GM12801 (cell line): Measurements from ENCODE around the gene DPYSL5.

Experiments used
- CTCF ChIP-seq: IDR thresholded peaks from one replicate; pipeline ENCODE4 v1.5.1; 2011; ENCODE audit warnings: control low read depth; ENCODE audit not compliant: insufficient read length; ENCODE audit errors: extremely low read depth

Gene DPYSL5

DNA sequence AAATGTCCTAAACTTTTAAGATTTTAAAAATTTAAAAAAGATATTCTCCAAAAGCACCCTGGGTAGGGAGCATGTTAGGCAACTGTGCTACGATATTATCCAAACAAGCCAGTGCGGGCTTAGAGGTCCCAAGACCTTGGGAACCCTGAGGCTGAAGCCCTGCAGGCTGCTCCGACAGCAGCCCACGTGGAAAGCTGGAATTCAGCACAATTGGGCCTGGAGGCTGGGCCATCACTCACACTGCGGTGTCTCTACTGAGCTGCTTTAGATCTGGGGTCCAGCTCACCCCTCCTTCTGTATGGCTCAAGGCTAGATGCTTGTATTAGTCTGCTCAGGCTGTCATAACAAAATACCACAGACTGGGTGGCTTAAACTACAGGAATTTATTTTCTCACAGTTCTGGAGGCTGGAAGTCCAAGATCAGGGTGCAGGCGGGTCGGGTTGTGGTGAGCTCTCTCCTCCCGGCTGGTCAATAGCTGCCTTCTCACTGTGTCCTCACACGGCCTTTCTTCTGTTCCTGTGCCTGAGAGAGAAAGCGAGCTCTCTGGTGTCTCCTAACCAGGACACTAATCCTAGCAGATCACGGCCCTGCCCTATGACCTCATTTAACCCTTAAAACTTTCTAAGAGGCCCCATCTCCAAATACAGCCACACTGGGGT is 42.5 kb downstream of the DPYSL5 start:
- TF ChIP-seq CTCF = no peak

DNA sequence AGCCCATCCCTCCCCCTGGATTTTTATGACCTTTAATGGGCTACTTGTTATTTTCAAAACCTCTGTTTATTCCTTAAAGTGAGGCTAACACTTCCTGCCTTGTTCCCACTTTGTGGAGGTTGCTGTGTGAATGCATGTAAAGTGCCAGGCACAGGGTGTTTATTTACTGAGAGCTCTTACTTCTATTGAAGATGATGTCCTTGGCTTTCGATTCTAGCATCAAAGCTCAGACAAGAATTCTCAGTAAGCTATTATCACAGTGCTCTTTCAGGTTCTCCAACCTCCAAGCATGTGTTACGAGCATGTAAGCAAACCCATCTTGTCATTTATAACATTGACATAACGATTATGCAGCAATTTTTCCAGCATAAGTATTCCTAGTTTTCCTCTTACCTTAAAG is 44.2 kb downstream of the DPYSL5 start:
- no peak for TF ChIP-seq CTCF

DNA sequence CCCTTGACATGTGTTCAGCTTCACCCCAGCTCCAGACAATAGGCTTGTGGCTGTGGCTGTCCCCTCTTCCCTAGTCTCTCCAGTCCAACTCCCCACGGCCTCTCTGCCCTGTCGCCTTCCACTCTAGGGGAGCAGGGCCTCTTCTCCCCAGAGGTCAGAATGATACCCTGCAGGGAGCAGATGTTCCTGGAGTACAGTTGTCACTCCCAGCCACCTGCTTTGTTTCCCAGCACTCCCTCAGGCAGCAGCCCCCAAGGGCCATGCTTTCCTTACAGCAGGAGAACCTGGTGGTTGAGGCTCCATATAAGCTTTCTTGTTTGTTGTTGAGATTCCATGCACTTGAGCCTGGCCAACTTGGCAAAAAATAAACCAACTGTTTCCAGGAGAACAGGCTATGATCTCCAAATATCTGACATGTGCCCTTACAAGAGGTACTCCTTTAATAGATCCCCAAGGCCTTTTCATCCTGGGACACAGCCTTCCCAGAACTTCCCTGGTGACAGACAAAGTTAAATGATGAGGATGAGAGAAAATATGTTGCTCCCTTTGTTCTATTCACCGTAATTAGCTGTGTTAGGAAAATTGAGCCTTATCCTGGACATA is 45.1 kb downstream of the DPYSL5 start:
- no peak for TF ChIP-seq CTCF

DNA sequence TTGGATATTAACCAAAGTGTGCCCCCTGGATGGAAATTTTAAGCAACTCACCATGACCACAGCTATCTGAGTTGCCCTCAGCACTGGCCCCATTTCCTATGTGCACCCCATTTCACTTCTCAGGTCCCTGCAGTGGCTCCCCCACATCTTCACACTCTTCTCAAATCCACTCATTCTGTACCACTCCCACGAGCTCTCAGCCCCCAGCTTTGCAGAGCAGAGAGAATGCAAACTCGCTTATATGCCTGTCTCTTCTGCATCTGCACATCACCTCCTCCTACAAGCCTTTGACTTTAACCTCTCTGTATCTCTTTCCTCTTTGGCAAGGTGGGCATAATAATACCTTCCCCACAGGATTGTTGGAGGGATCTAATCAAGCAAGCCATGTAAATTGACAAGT is 46.2 kb downstream of the DPYSL5 start:
- no peak for TF ChIP-seq CTCF

- no peak for TF ChIP-seq CTCF
Observed at GRCh38 chr2:26897807-26898479, 50.0 kb downstream of the DPYSL5 start.

GRCh38 chr2:26898480-26899078 is 50.6 kb downstream of the DPYSL5 start:
- no peak for TF ChIP-seq CTCF

GRCh38 chr2:26899500-26900164 is 51.7 kb downstream of the DPYSL5 start:
- TF ChIP-seq CTCF = no peak
